IMR-90 (cell line): ENCODE results near the gene DAB1. TPM values are rescaled to one million over a fixed set of nuclear protein-coding genes. Genes with fewer than 3 reads are reported as not detected.

Experiments used
- ATAC-seq: fragments of 200-7000 bp; cut with Tn5 transposase; 2 replicates; pipeline ENCODE4 v1.9.1; 2020; ENCODE audit warnings: low read depth, mild to moderate bottlenecking, moderate library complexity
- BruUV-seq: library from RNA; stranded (reverse); fragments of 400-500 nt; replicated peaks from 2 replicates; lab custom pipeline; 2021; lab: Mats Ljungman, UMichigan
- CTCF ChIA-PET: fragments of 300-600 bp; formaldehyde crosslinking; extraction: SDS; loops from one replicate; lab custom pipeline; 2021; ENCODE audit warnings: antibody characterized with exemption; lab: Yijun Ruan, JAX
- POLR2A ChIA-PET: fragments of 300-600 bp; sonication (Branson Sonifier 250); formaldehyde crosslinking; loops from one replicate; lab custom pipeline; 2022; ENCODE audit warnings: antibody characterized with exemption; ENCODE audit not compliant: unreplicated experiment; lab: Charles Lee
- DNase-seq: peaks from one replicate; pipeline ENCODE4 v3.0.0; 2013
- H2AFZ ChIP-seq: replicated peaks from 2 replicates; pipeline ENCODE3; 2013; ENCODE audit warnings: low read length, mild to moderate bottlenecking; ENCODE audit not compliant: poor library complexity
- H2AK5ac ChIP-seq: 2 replicates; pipeline ENCODE4 v1.6.1; 2013; ENCODE audit warnings: low read depth, low read length, inconsistent platforms
- H2AK9ac ChIP-seq: replicated peaks from 2 replicates; pipeline ENCODE3; 2013; ENCODE audit warnings: mild to moderate bottlenecking, low read depth, low read length, moderate library complexity; ENCODE audit not compliant: poor library complexity
- H2BK120ac ChIP-seq: 2 replicates; pipeline ENCODE4 v1.6.1; 2013; ENCODE audit warnings: low read depth, low read length, inconsistent platforms
- H2BK15ac ChIP-seq: 3 replicates; pipeline ENCODE4 v1.6.1; 2013; ENCODE audit warnings: low read depth, low read length, inconsistent platforms
- H2BK20ac ChIP-seq: 2 replicates; pipeline ENCODE4 v1.6.1; 2013; ENCODE audit warnings: low read depth, mild to moderate bottlenecking, inconsistent platforms, low read length, moderate library complexity
- H2BK5ac ChIP-seq: 2 replicates; pipeline ENCODE4 v1.6.1; 2013; ENCODE audit warnings: mild to moderate bottlenecking, low read depth, low read length, inconsistent platforms; ENCODE audit not compliant: poor library complexity, severe bottlenecking
- H3K14ac ChIP-seq: replicated peaks from 2 replicates; pipeline ENCODE4 v1.6.1; 2013; ENCODE audit warnings: low read depth, low read length, inconsistent platforms
- H3K18ac ChIP-seq: 2 replicates; pipeline ENCODE4 v1.6.1; 2013; ENCODE audit warnings: low read depth, low read length, control low read depth
- H3K23ac ChIP-seq: 2 replicates; pipeline ENCODE4 v1.6.1; 2013; ENCODE audit warnings: low read depth, low read length, inconsistent platforms
- H3K27ac ChIP-seq: 2 replicates; pipeline ENCODE4 v1.5.1; 2013; ENCODE audit warnings: mild to moderate bottlenecking, control low read depth, low read length; ENCODE audit not compliant: insufficient read depth
- H3K27me3 ChIP-seq: 2 replicates; pipeline ENCODE4 v1.6.1; 2013; ENCODE audit warnings: low read length; ENCODE audit not compliant: control insufficient read depth, insufficient read depth
- H3K36me3 ChIP-seq: 2 replicates; pipeline ENCODE4 v1.6.1; 2013; ENCODE audit warnings: low read length, mixed read lengths; ENCODE audit not compliant: control insufficient read depth, insufficient read depth
- H3K4ac ChIP-seq: 2 replicates; pipeline ENCODE4 v1.6.1; 2013; ENCODE audit warnings: low read depth, low read length, inconsistent platforms
- H3K4me1 ChIP-seq: 2 replicates; pipeline ENCODE4 v1.6.1; 2013; ENCODE audit warnings: low read length, mixed read lengths; ENCODE audit not compliant: control insufficient read depth, insufficient read depth
- H3K4me2 ChIP-seq: 2 replicates; pipeline ENCODE4 v1.6.1; 2013; ENCODE audit warnings: low read depth, mild to moderate bottlenecking, control low read depth, low read length, moderate library complexity
- H3K4me3 ChIP-seq: 2 replicates; pipeline ENCODE4 v1.5.1; 2013; ENCODE audit warnings: low read depth, mild to moderate bottlenecking, control low read depth, low read length, moderate library complexity; ENCODE audit not compliant: insufficient read depth
- H3K56ac ChIP-seq: 2 replicates; pipeline ENCODE4 v1.6.1; 2013; ENCODE audit warnings: low read length, inconsistent platforms; ENCODE audit not compliant: insufficient read depth; ENCODE audit errors: extremely low read depth
- H3K79me1 ChIP-seq, 2 experiments: 2 replicates each; pipeline ENCODE4 v1.6.1; 2013; ENCODE audit warnings: low read length in 2 of 2, inconsistent platforms in 1 of 2, low read depth in 1 of 2
- H3K9ac ChIP-seq: 2 replicates; pipeline ENCODE4 v1.6.1; 2013; ENCODE audit warnings: low read depth, low read length, control low read depth
- H3K9me1 ChIP-seq: 2 replicates; pipeline ENCODE4 v1.6.1; 2013; ENCODE audit warnings: low read length, inconsistent platforms; ENCODE audit not compliant: insufficient read depth
- H3K9me3 ChIP-seq: 2 replicates; pipeline ENCODE4 v1.6.1; 2013; ENCODE audit warnings: low read length; ENCODE audit not compliant: control insufficient read depth, insufficient read depth
- H4K20me1 ChIP-seq: 2 replicates; pipeline ENCODE4 v1.6.1; 2013; ENCODE audit warnings: low read length, inconsistent platforms; ENCODE audit not compliant: insufficient read depth
- H4K5ac ChIP-seq: 2 replicates; pipeline ENCODE4 v1.6.1; 2013; ENCODE audit warnings: mild to moderate bottlenecking, low read depth, low read length, control low read depth
- H4K8ac ChIP-seq, 2 experiments: 2 replicates each; pipeline ENCODE4 v1.6.1; 2013; ENCODE audit warnings: low read depth in 2 of 2, low read length in 2 of 2, control low read depth in 1 of 2, inconsistent platforms in 1 of 2
- H4K91ac ChIP-seq: 2 replicates; pipeline ENCODE4 v1.6.1; 2013; ENCODE audit warnings: low read depth, low read length, inconsistent platforms; ENCODE audit not compliant: insufficient read depth
- BHLHE40 ChIP-seq: fragments of 150-350 bp; IDR thresholded peaks from 2 replicates; pipeline ENCODE4 v1.6.1; 2016; ENCODE audit warnings: mild to moderate bottlenecking, low read depth, low read length
- CEBPB ChIP-seq: IDR thresholded peaks from 2 replicates; pipeline ENCODE4 v1.6.1; 2012; ENCODE audit warnings: low read depth, low read length, improper control_type of control experiment
- CHD1 ChIP-seq: IDR thresholded peaks from 2 replicates; pipeline ENCODE4 v1.6.1; 2012; ENCODE audit warnings: low read depth, low read length, improper control_type of control experiment
- ELK1 ChIP-seq: fragments of 150-350 bp; IDR thresholded peaks from 2 replicates; pipeline ENCODE4 v1.6.1; 2016; ENCODE audit warnings: low read depth, mild to moderate bottlenecking, low read length, moderate library complexity, borderline replicate concordance
- FOS ChIP-seq: fragments of 150-350 bp; IDR thresholded peaks from 2 replicates; pipeline ENCODE4 v1.6.1; 2016; ENCODE audit warnings: low read depth, low read length
- RCOR1 ChIP-seq: IDR thresholded peaks from 2 replicates; pipeline ENCODE4 v1.6.1; 2012; ENCODE audit warnings: mild to moderate bottlenecking, low read length, improper control_type of control experiment; ENCODE audit not compliant: insufficient replicate concordance
- SMC3 ChIP-seq: fragments of 150-350 bp; IDR thresholded peaks from 2 replicates; pipeline ENCODE4 v1.6.1; 2016; ENCODE audit warnings: low read depth, mild to moderate bottlenecking, antibody characterized with exemption, low read length, moderate library complexity
- WGBS, 2 experiments: methylation state at CpG; one replicate each; pipeline versions ENCODE4 v1.1.5 to v1.1.7; 2013; ENCODE audit warnings: missing lambda C conversion rate in 2 of 2; ENCODE audit not compliant: insufficient read length in 1 of 2; ENCODE audit errors: extremely low coverage in 2 of 2; 5-methylcytosine and 5-hydroxymethylcytosine counted together
- dilution Hi-C: fragments of 300-500 bp; cut with HindIII; formaldehyde crosslinking; loops from one replicate; pipeline ENCODE4 v1.14.3; 2018; ENCODE audit warnings: low sequenced_read_pairs; ENCODE audit not compliant: unreplicated experiment
- in situ Hi-C: fragments of 300-500 bp; cut with MboI; formaldehyde crosslinking; loops from 3 replicates; pipeline ENCODE4 v1.14.3; 2019; ENCODE audit warnings: low sequenced_read_pairs, inconsistent platforms, mixed read lengths
- intact Hi-C: fragments of 100-400 bp; cut with micrococcal nuclease; formaldehyde crosslinking; loops from 2 replicates; pipeline ENCODE4 v1.10.0; 2022
- polyA plus RNA-seq, 3 experiments: library from polyadenylated mRNA; depleted of rRNA; stranded (reverse); fragments of >200 nt; gene quantifications; 2 replicates each; pipeline ENCODE4 v1.2.3, GENCODE V29; 2012; ENCODE audit warnings: low replicate concordance in 1 of 3
- total RNA-seq: library from RNA; depleted of rRNA; stranded (reverse); fragments of >200 nt; gene quantifications from 2 replicates; pipeline ENCODE4 v1.2.3, GENCODE V29; 2012

DAB1 gene
- total and polyA plus RNA-seq, 2 of the 4 experiments (the other 2 are of a cell fraction) = 0.18 to 0.41 TPM

- Histone ChIP-seq H2BK20ac (no peak overlapping the region), H3K9me3 (no peaks in the 10 kb centered on the region), H3K4me2 (no peak overlapping the region), H3K36me3 (no peaks in the 10 kb centered on the region), H3K4me1 (no peaks in the 10 kb centered on the region), H4K5ac (no peak overlapping the region), H3K27ac (no peak overlapping the region), H3K27me3 (no peaks in the 10 kb centered on the region), H3K14ac (no peak overlapping the region), H4K8ac (no peak overlapping the region), H3K9ac (no peak overlapping the region), H3K18ac (no peak overlapping the region), H2BK15ac (no peak overlapping the region), H2AK5ac (no peak overlapping the region), H2BK120ac (no peak overlapping the region), H3K79me1 (no peaks in the 10 kb centered on the region), H2AK9ac (no peak overlapping the region), H4K91ac (no peak overlapping the region), H3K56ac (no peak overlapping the region), H3K9me1 (no peaks in the 10 kb centered on the region; the same call in 1 of the 2 replicates), H3K4me3 (no peak overlapping the region), H4K20me1 (no peaks in the 10 kb centered on the region), H2BK5ac (no peak overlapping the region), H3K23ac (no peak overlapping the region), H2AFZ (no peak overlapping the region), H3K4ac (no peak overlapping the region)
- CTCF ChIA-PET = no interaction called here
- intact Hi-C loops (no loop called here), in situ Hi-C loops (no loop called here), dilution Hi-C loops (no loop called here)
- BruUV-seq = no TSS peak
- WGBS, 2 experiments = no CpG with 5 or more reads among the region's 2 CpGs
- POLR2A ChIA-PET = no interaction called here
- TF ChIP-seq ELK1 = no peak
- TF ChIP-seq CEBPB = no peak
- TF ChIP-seq CHD1 = no peak
- no peak for TF ChIP-seq FOS
- no peak for TF ChIP-seq RCOR1
- TF ChIP-seq BHLHE40 = no peak
- TF ChIP-seq SMC3 = no peak
- ATAC-seq (no peak), DNase-seq (no peak)
Measured at GRCh38 chr1:57018119-57018518, 405.7 kb downstream of the DAB1 start.
